DND-41 (cell line): ENCODE measurements around the gene ARHGAP32.

Source experiments
- ATAC-seq: fragments of 200-7000 bp; cut with Tn5 transposase; 3 replicates; pipeline ENCODE4 v1.9.1; 2021; ENCODE audit warnings: low read depth; ENCODE audit not compliant: insufficient read depth
- DNase-seq: peaks from one replicate; pipeline ENCODE4 v3.0.0-alpha.2; 2020
- H2AFZ ChIP-seq: 2 replicates; pipeline ENCODE4 v1.6.0; 2012; ENCODE audit warnings: low read depth, low read length
- H3K27ac ChIP-seq: 2 replicates; pipeline ENCODE4 v1.5.1; 2012; ENCODE audit warnings: low read length, inconsistent platforms
- H3K27me3 ChIP-seq: fragments of 200-600 bp; sonication (generic); 2 replicates; pipeline ENCODE4 v1.6.0; 2012; ENCODE audit warnings: low read length, mild to moderate bottlenecking, inconsistent platforms; ENCODE audit not compliant: insufficient read depth, poor library complexity
- H3K36me3 ChIP-seq: 2 replicates; pipeline ENCODE4 v1.5.1; 2012; ENCODE audit warnings: low read length, inconsistent platforms; ENCODE audit not compliant: insufficient read depth
- H3K4me1 ChIP-seq: 2 replicates; pipeline ENCODE4 v1.5.1; 2012; ENCODE audit warnings: mild to moderate bottlenecking, low read length; ENCODE audit not compliant: insufficient read depth
- H3K4me2 ChIP-seq: 2 replicates; pipeline ENCODE4 v1.6.0; 2012; ENCODE audit warnings: mild to moderate bottlenecking, moderate library complexity, low read length, inconsistent platforms; ENCODE audit not compliant: insufficient read depth
- H3K4me3 ChIP-seq, 2 experiments: fragments of 200-600 bp in 1 of 2; shearing (Covaris generic) in 1 of 2; 2 replicates each; pipeline ENCODE4 v1.5.1; 2012 to 2016; ENCODE audit warnings: inconsistent platforms in 2 of 2, low read length in 2 of 2, mild to moderate bottlenecking in 2 of 2, low read depth in 1 of 2, moderate library complexity in 1 of 2
- H3K79me2 ChIP-seq: 2 replicates; pipeline ENCODE4 v1.6.0; 2012; ENCODE audit warnings: low read length, inconsistent platforms; ENCODE audit not compliant: insufficient read depth
- H3K9ac ChIP-seq: 2 replicates; pipeline ENCODE4 v1.6.0; 2012; ENCODE audit warnings: low read depth, mild to moderate bottlenecking, inconsistent platforms, low read length, moderate library complexity
- H3K9me3 ChIP-seq: 2 replicates; pipeline ENCODE4 v1.5.1; 2012; ENCODE audit warnings: low read length, moderate library complexity, mild to moderate bottlenecking, inconsistent platforms; ENCODE audit not compliant: insufficient read depth, severe bottlenecking
- H4K20me1 ChIP-seq: 2 replicates; pipeline ENCODE4 v1.6.0; 2012; ENCODE audit warnings: low read length; ENCODE audit not compliant: insufficient read depth
- EZH2 ChIP-seq: IDR thresholded peaks from 3 replicates; pipeline ENCODE4 v1.6.1; 2012; ENCODE audit warnings: borderline replicate concordance, low read depth, mild to moderate bottlenecking, moderate library complexity, low read length, inconsistent platforms; ENCODE audit not compliant: severe bottlenecking
- TF ChIP-seq, protein P1 (sequence below): IDR thresholded peaks from 2 replicates; pipeline ENCODE4 v1.5.1; 2012; ENCODE audit warnings: borderline replicate concordance, low read length, moderate library complexity, mild to moderate bottlenecking; ENCODE audit not compliant: poor library complexity, severe bottlenecking; ENCODE audit errors: extremely low read depth

Gene ARHGAP32

DNA sequence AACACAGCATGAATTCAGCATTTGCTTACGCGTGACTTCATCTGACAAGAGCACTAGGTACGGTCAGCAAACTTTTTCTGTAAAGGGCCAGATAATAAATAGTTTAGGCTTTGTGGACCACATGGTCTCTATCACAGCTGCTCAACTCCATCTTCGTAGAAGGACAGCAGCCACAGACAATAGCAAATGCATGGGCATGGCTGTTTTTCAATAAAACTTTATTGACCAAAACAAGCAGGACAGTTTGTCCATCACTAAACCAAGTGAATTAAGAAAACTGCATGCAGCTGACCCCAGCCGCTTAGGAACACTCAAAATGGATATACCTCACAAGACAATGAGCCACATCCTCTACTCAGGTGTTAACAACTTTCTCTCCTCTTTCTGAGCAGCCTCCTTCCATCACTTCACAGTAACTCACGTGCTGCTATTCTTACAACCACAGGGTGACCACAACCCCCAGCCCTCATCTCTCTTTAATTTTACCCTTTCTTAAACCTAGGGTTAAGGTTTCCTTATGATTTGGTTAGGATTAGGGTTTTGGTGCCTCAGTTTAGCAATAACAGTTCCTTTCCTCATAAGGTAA lies 22.7 kb upstream of the ARHGAP32 start:
- Histone ChIP-seq H3K27me3 (peaks cover 29% of the 10 kb centered on the region), H3K27ac (no peak overlapping the region), H3K79me2 (no peaks in the 10 kb centered on the region), H4K20me1 (no peaks in the 10 kb centered on the region), H3K4me2 (no peak overlapping the region), H3K4me1 (no peaks in the 10 kb centered on the region), H3K9me3 (no peaks in the 10 kb centered on the region), H3K9ac (no peak overlapping the region), H3K4me3 (no peak overlapping the region), H2AFZ (no peak overlapping the region), H3K36me3 (no peaks in the 10 kb centered on the region)
- DNase-seq = no peak
- TF ChIP-seq, protein P1, sequence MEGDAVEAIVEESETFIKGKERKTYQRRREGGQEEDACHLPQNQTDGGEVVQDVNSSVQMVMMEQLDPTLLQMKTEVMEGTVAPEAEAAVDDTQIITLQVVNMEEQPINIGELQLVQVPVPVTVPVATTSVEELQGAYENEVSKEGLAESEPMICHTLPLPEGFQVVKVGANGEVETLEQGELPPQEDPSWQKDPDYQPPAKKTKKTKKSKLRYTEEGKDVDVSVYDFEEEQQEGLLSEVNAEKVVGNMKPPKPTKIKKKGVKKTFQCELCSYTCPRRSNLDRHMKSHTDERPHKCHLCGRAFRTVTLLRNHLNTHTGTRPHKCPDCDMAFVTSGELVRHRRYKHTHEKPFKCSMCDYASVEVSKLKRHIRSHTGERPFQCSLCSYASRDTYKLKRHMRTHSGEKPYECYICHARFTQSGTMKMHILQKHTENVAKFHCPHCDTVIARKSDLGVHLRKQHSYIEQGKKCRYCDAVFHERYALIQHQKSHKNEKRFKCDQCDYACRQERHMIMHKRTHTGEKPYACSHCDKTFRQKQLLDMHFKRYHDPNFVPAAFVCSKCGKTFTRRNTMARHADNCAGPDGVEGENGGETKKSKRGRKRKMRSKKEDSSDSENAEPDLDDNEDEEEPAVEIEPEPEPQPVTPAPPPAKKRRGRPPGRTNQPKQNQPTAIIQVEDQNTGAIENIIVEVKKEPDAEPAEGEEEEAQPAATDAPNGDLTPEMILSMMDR = no peak
- no peak for TF ChIP-seq EZH2
- ATAC-seq = no peak

DNA sequence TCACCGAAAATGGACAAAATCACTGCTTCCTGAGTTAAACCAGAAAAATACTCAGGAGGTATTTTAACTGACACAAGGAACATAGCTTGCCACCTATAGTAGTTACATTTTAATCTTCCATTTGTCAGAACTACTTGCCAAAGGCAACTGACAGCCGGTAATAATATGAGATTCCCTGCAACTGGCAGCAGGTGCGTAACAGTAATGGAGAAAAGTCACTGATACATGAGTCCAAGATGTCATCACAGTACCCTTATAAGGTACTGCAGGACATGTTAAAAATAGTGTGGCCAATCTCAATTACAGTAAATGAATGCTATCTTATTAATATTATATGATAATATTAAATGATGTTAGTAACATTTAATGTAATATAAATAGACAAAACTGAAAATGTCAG lies 21.1 kb upstream of the ARHGAP32 start:
- Histone ChIP-seq H3K27me3 (peaks cover 30% of the 10 kb centered on the region), H3K4me3 (no peak overlapping the region), H2AFZ (no peak overlapping the region), H3K9ac (no peak overlapping the region), H3K4me1 (no peaks in the 10 kb centered on the region), H3K9me3 (no peaks in the 10 kb centered on the region), H3K36me3 (no peaks in the 10 kb centered on the region), H3K79me2 (no peaks in the 10 kb centered on the region), H3K4me2 (no peak overlapping the region), H3K27ac (no peak overlapping the region), H4K20me1 (no peaks in the 10 kb centered on the region)
- no peak for TF ChIP-seq EZH2
- DNase-seq = no peak
- no peak for ATAC-seq

DNA sequence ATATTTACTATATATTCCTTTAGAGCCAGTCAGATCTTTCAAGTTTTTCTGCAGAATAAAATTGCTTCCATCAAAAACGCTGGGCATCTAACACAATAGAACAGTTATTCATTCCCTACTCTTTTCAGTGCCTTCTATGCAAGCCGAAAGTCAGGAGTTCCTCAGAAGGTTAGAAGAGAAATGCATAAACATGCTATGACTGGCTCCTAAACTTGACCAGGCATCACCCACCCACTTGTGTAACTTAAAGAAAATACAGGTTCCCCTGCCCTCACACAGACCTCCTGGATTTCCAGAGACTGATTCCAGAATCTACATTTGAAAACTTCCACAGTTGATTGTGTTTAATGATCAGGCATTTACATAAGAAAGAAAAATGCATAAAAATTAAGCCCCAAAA lies 19.3 kb upstream of the ARHGAP32 start:
- TF ChIP-seq, protein P1 = no peak
- TF ChIP-seq EZH2 = no peak
- H3K27ac ChIP-seq = no peak overlapping the region
- H2AFZ ChIP-seq = no peak overlapping the region
- DNase-seq = no peak
- H3K79me2 ChIP-seq = no peaks in the 10 kb centered on the region
- no peaks in the 10 kb centered on the region for H3K9me3 ChIP-seq
- no peaks in the 10 kb centered on the region for H3K4me1 ChIP-seq
- H3K36me3 ChIP-seq = no peaks in the 10 kb centered on the region
- H4K20me1 ChIP-seq = no peaks in the 10 kb centered on the region
- ATAC-seq = no peak
- H3K4me2 ChIP-seq = no peak overlapping the region
- no peak overlapping the region for H3K9ac ChIP-seq
- no peak overlapping the region for H3K4me3 ChIP-seq
- peaks cover 27% of the 10 kb centered on the region for H3K27me3 ChIP-seq

DNA sequence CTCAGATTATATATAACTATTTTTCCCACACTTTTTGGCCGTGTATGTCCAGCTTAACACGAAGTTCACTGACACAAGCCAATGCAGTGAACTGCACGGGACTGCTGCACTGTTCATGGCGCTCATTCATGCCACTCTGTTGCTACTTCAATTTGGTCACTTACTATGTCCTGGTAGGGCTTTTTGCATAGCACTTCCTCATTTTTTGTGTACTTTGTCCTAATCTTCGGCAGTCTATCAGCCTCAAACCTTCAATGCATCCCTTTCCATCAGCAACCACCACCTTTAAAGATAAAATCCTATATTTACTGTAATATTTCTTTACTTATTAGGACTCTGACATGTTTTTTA lies 18.7 kb upstream of the ARHGAP32 start:
- DNase-seq (no peak), ATAC-seq (no peak)
- H3K27me3 ChIP-seq = peaks cover 27% of the 10 kb centered on the region
- H3K27ac ChIP-seq = no peak overlapping the region
- TF ChIP-seq, protein P1 = no peak
- TF ChIP-seq EZH2 = no peak
- no peaks in the 10 kb centered on the region for H3K79me2 ChIP-seq
- no peak overlapping the region for H3K9ac ChIP-seq
- H3K9me3 ChIP-seq = no peaks in the 10 kb centered on the region
- H2AFZ ChIP-seq = no peak overlapping the region
- no peaks in the 10 kb centered on the region for H3K4me1 ChIP-seq
- no peak overlapping the region for H3K4me2 ChIP-seq
- H3K4me3 ChIP-seq = no peak overlapping the region
- no peaks in the 10 kb centered on the region for H3K36me3 ChIP-seq
- no peaks in the 10 kb centered on the region for H4K20me1 ChIP-seq
